Measurements from ENCODE around the gene GDF10. TPM values are rescaled to one million over a fixed set of nuclear protein-coding genes. Genes with fewer than 3 reads are reported as not detected.

The GDF10 gene
- total RNA-seq, 2 donors from 2014 or later, result 0.63 to 1.9 TPM

- no peak for TF ChIP-seq CTCF (IDR thresholded peaks at IDR 0.05)
- H3K27me3 ChIP-seq, result no peaks in the 10 kb centered on the region
- H3K4me1 ChIP-seq, result no peaks in the 10 kb centered on the region
- H3K4me3 ChIP-seq, result no peak overlapping the region
- no peak for DNase-seq (ENCODE audit: low spot score)
- no peaks in the 10 kb centered on the region for H3K36me3 ChIP-seq
- no peaks in the 10 kb centered on the region for H3K9me3 ChIP-seq
- no peak overlapping the region for H3K27ac ChIP-seq
Observed at GRCh38 chr10:47279276-47279675, 20.7 kb upstream of the GDF10 start.

GRCh38 chr10:47282005-47282656 lies 17.9 kb upstream of the GDF10 start:
- TF ChIP-seq CTCF (IDR thresholded peaks at IDR 0.05), result no peak
- no peak for DNase-seq (ENCODE audit: low spot score)

GRCh38 chr10:47282657-47283018 lies 17.4 kb upstream of the GDF10 start:
- DNase-seq (ENCODE audit: low spot score), result no peak

More at GRCh38 chr10:47282005-47282656, 17.9 kb upstream of the GDF10 start:
- H3K27me3 ChIP-seq, result no peaks in the 10 kb centered on the region
- H3K36me3 ChIP-seq, result no peaks in the 10 kb centered on the region
- no peak overlapping the region for H3K4me3 ChIP-seq
- H3K27ac ChIP-seq, result no peak overlapping the region
- peaks cover 0 to 9% of the 10 kb centered on the region in 2 donors for H3K4me1 ChIP-seq
- no peaks in the 10 kb centered on the region for H3K9me3 ChIP-seq

GRCh38 chr10:47283101-47283630 lies 16.8 kb upstream of the GDF10 start:
- Histone ChIP-seq H3K4me3 (no peak overlapping the region), H3K4me1 (peaks cover 0 to 18% of the 10 kb centered on the region in 2 donors), H3K27me3 (no peaks in the 10 kb centered on the region), H3K36me3 (no peaks in the 10 kb centered on the region), H3K27ac (no peak overlapping the region), H3K9me3 (no peaks in the 10 kb centered on the region)
- DNase-seq (ENCODE audit: low spot score), result no peak
- TF ChIP-seq CTCF (IDR thresholded peaks at IDR 0.05), result no peak

More at GRCh38 chr10:47282657-47283018, 17.4 kb upstream of the GDF10 start:
- H3K27me3 ChIP-seq, result no peaks in the 10 kb centered on the region
- H3K4me1 ChIP-seq, result peaks cover 0 to 14% of the 10 kb centered on the region in 2 donors
- no peak overlapping the region for H3K4me3 ChIP-seq
- no peak for TF ChIP-seq CTCF (IDR thresholded peaks at IDR 0.05)
- no peaks in the 10 kb centered on the region for H3K36me3 ChIP-seq
- H3K27ac ChIP-seq, result no peak overlapping the region
- H3K9me3 ChIP-seq, result no peaks in the 10 kb centered on the region

- no peaks in the 10 kb centered on the region for H3K27me3 ChIP-seq
- H3K9me3 ChIP-seq, result no peaks in the 10 kb centered on the region
- H3K36me3 ChIP-seq, result no peaks in the 10 kb centered on the region
- H3K4me1 ChIP-seq, result peaks cover 0 to 18% of the 10 kb centered on the region in 2 donors
- no peak overlapping the region for H3K27ac ChIP-seq
- peak; percentile 9 for DNase-seq (ENCODE audit: low spot score)
- TF ChIP-seq CTCF (IDR thresholded peaks at IDR 0.05), result no peak
- no peak overlapping the region for H3K4me3 ChIP-seq
Observed at GRCh38 chr10:47283848-47284247, 16.1 kb upstream of the GDF10 start.

All from right atrium auricular region (tissue), 2 donors.